Bronchial epithelial cell (primary cell): ENCODE data around the gene ASZ1. TPM values are rescaled to one million over a fixed set of nuclear protein-coding genes. Genes with fewer than 3 reads are reported as not detected.

ENCODE experiments used
- DNase-seq: peaks from one replicate; pipeline ENCODE4 v3.0.0-alpha.2; 2010; ENCODE audit warnings: low read depth
- FAIRE-seq: peaks from 2 replicates; lab custom pipeline; 2011; peaks lifted over from hg19 to GRCh38; lab: Jason Lieb, UNC
- H3K27me3 ChIP-seq: 2 replicates; pipeline ENCODE4 v1.5.1; 2011; ENCODE audit warnings: low read length; ENCODE audit not compliant: control insufficient read depth, insufficient read depth
- H3K36me3 ChIP-seq: 2 replicates; pipeline ENCODE4 v1.5.1; 2011; ENCODE audit warnings: low read length; ENCODE audit not compliant: control insufficient read depth, insufficient read depth
- H3K4me3 ChIP-seq: 2 replicates; pipeline ENCODE4 v1.5.1; 2011; ENCODE audit warnings: mild to moderate bottlenecking, low read depth, low read length, control low read depth
- CTCF ChIP-seq: IDR thresholded peaks from 2 replicates; pipeline ENCODE4 v1.5.1; 2011; ENCODE audit warnings: mild to moderate bottlenecking, moderate library complexity, low read length, control low read depth, inconsistent platforms; ENCODE audit not compliant: insufficient read depth, severe bottlenecking
- total RNA-seq: library from RNA; depleted of rRNA; stranded (reverse); fragments of >200 nt; gene quantifications from 2 replicates; pipeline ENCODE4 v1.2.1, GENCODE V29; 2014

ASZ1 gene
- total RNA-seq, 1 donor from 2014 or later, result not detected

DNA sequence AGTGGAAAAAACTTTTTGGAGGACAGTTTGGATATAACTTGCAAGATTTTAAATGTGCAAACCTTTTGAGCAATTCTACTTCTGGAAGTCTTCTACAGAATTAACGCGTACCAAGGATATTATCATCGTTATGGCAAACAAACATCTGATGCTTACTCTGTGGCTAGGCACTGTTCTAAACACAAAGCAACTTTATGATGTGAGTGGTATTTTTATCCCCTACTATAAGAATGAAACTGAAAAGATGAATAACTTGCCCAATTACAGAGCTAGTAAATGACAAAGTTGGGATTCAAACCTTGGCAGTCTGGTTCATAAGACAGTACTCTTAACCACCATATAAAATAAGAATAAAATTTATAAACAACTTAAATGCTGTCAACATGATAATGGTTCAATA lies 15.8 kb downstream of the ASZ1 start:
- Histone ChIP-seq H3K36me3 (no peaks in the 10 kb centered on the region), H3K27me3 (no peaks in the 10 kb centered on the region), H3K4me3 (no peak overlapping the region)
- FAIRE-seq (no peak), DNase-seq (no peak)
- no peak for TF ChIP-seq CTCF

GRCh38 chr7:117408831-117409230 lies 18.5 kb downstream of the ASZ1 start:
- no peak for DNase-seq
- no peak for TF ChIP-seq CTCF
- H3K36me3 ChIP-seq, result no peaks in the 10 kb centered on the region
- no peaks in the 10 kb centered on the region for H3K27me3 ChIP-seq
- H3K4me3 ChIP-seq, result no peak overlapping the region
- no peak for FAIRE-seq

DNA sequence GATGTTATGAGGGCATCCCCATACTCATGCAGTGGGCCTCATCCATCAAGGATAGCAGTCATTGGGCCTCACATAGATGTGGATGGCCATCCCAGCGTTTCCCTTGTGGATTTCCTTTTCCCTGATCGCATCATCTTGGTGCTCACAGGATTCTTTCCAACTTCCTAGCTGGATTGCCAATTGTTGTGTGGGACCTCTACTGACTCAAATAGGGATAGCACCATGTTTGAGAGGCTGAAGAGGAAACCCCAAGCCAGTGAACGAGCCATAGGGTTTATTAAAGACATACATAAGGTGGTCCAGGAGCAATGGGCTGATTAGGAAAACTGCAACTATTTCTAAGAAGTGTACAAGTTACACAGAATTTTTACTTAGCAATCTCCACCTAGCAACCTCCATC lies 21.8 kb downstream of the ASZ1 start:
- no peaks in the 10 kb centered on the region for H3K27me3 ChIP-seq
- no peak overlapping the region for H3K4me3 ChIP-seq
- FAIRE-seq, result no peak
- DNase-seq, result no peak
- no peaks in the 10 kb centered on the region for H3K36me3 ChIP-seq
- TF ChIP-seq CTCF, result no peak

DNA sequence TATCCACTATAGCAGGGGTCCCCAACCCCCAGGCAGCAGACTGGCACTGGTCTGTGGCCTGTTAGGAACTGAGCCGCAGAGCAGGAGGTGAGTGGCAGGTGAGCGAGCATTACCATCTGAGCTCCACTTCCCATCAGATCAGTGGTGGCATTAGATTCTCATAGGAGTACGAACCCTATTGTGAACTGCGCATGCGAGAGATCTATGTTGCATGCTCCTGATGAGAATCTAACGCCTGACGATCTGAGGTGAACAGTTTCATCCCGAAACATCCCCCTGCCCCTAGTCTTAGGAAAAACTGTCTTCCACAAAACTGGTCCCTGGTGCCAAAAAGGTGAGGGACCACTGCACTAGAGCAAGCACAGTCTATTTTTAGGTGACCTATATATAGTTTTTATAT lies 23.6 kb downstream of the ASZ1 start:
- no peak for TF ChIP-seq CTCF
- Histone ChIP-seq H3K4me3 (no peak overlapping the region), H3K27me3 (no peaks in the 10 kb centered on the region), H3K36me3 (no peaks in the 10 kb centered on the region)
- FAIRE-seq (no peak), DNase-seq (no peak)

GRCh38 chr7:117402109-117402508 lies 25.2 kb downstream of the ASZ1 start:
- FAIRE-seq (no peak), DNase-seq (peak; percentile 19)
- Histone ChIP-seq H3K4me3 (no peak overlapping the region), H3K36me3 (no peaks in the 10 kb centered on the region), H3K27me3 (no peaks in the 10 kb centered on the region)
- TF ChIP-seq CTCF, result no peak

GRCh38 chr7:117401293-117402002 lies 25.8 kb downstream of the ASZ1 start:
- Histone ChIP-seq H3K27me3 (no peaks in the 10 kb centered on the region), H3K4me3 (no peak overlapping the region), H3K36me3 (no peaks in the 10 kb centered on the region)
- DNase-seq (peak; percentile 25), FAIRE-seq (no peak)
- TF ChIP-seq CTCF, result peak; percentile 13
